Osteocyte (in vitro differentiated cells): Measurements from ENCODE around the gene KCNC1. TPM values are rescaled to one million over a fixed set of nuclear protein-coding genes. Genes with fewer than 3 reads are reported as not detected.

ENCODE experiments used
- DNase-seq: peaks from one replicate; pipeline ENCODE4 v3.0.0; 2021; ENCODE audit warnings: mixed read lengths; ENCODE audit not compliant: unreplicated experiment; ENCODE audit errors: extremely low spot score
- H3K27ac Mint-ChIP-seq: one replicate; pipeline ENCODE4 v1.8.0; 2021; ENCODE audit warnings: mild to moderate bottlenecking, mixed read lengths; ENCODE audit not compliant: unreplicated experiment
- H3K27me3 Mint-ChIP-seq: one replicate; pipeline ENCODE4 v1.8.0; 2021; ENCODE audit warnings: mixed read lengths; ENCODE audit not compliant: unreplicated experiment
- H3K36me3 Mint-ChIP-seq: one replicate; pipeline ENCODE4 v1.8.0; 2021; ENCODE audit warnings: mixed read lengths; ENCODE audit not compliant: unreplicated experiment
- H3K4me1 Mint-ChIP-seq: one replicate; pipeline ENCODE4 v1.8.0; 2021; ENCODE audit warnings: mixed read lengths; ENCODE audit not compliant: unreplicated experiment
- H3K4me3 Mint-ChIP-seq: one replicate; pipeline ENCODE4 v1.8.0; 2021; ENCODE audit warnings: mild to moderate bottlenecking, moderate library complexity, mixed read lengths; ENCODE audit not compliant: unreplicated experiment
- H3K9me3 Mint-ChIP-seq: one replicate; pipeline ENCODE4 v1.8.0; 2021; ENCODE audit warnings: mixed read lengths; ENCODE audit not compliant: unreplicated experiment
- total RNA-seq: library from RNA; stranded (reverse); gene quantifications from 2 replicates; pipeline ENCODE4 v1.2.1, GENCODE V29; 2021
- TF ChIP-seq, protein P1 (sequence below): fragments of 200-600 bp; sonication (generic); IDR thresholded peaks from 2 replicates; pipeline ENCODE4 v1.5.0; 2021; ENCODE audit warnings: antibody characterized with exemption, mild to moderate bottlenecking, moderate library complexity

KCNC1 gene
- total RNA-seq, 1 donor from 2014 or later = not detected

DNA sequence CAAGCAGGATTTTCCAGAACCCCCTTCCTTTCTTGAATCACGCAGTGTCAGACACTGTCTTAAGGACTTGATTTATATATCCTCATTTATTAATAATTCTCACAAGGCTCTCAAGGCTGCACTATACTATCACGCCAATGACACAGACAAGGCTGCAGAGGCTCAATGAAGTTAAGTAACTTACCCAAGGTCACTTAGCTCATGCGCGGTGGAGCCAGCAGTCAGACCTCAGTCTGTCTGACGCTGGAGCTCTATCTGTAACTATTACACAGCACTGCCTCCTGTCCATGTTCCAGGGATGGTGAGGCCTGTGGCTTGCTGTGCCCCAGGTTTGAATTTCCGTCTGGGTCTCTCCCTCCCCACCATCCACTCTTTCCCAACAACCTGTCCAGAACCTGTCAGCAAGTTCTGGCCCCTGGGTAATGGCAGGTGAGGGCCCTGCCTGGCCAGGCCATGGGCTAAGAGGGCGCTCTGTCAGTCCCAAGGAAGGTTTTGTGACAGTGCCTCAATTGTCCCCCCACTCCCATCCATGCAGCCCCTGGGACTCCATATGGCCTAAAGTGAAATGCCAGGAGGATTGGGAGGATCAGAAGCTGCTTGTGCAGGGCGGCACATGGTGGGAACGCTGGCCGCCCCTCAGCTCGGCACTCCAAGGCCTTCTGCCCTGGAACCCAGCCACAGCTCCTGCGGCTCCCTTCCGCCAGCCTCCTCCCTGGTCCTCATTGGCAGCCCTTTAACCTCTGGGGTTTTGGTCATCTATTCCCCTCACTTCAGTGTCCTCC lies 8.6 kb downstream of the KCNC1 start:
- Mint-ChIP-seq H3K4me1 (no peaks in the 10 kb centered on the region), H3K4me3 (no peak overlapping the region), H3K27ac (no peak overlapping the region), H3K9me3 (no peaks in the 10 kb centered on the region), H3K27me3 (no peaks in the 10 kb centered on the region), H3K36me3 (no peaks in the 10 kb centered on the region)
- no peak for DNase-seq
- TF ChIP-seq, protein P1, sequence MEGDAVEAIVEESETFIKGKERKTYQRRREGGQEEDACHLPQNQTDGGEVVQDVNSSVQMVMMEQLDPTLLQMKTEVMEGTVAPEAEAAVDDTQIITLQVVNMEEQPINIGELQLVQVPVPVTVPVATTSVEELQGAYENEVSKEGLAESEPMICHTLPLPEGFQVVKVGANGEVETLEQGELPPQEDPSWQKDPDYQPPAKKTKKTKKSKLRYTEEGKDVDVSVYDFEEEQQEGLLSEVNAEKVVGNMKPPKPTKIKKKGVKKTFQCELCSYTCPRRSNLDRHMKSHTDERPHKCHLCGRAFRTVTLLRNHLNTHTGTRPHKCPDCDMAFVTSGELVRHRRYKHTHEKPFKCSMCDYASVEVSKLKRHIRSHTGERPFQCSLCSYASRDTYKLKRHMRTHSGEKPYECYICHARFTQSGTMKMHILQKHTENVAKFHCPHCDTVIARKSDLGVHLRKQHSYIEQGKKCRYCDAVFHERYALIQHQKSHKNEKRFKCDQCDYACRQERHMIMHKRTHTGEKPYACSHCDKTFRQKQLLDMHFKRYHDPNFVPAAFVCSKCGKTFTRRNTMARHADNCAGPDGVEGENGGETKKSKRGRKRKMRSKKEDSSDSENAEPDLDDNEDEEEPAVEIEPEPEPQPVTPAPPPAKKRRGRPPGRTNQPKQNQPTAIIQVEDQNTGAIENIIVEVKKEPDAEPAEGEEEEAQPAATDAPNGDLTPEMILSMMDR = no peak

DNA sequence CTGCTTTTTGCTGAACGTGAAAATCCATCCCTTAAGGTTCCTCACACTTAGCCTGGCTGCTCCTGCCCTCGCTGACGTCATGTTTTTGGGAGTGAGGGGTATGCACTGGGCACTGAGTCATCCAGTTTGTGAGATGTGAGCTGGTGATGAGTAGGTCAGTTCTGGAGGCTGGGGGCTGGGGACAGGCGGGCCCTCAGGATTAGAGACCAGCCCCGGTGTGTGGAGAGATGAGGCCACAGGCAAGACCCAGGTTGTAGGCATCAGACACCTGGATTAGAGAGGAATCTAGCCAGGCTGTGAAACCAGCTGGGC lies 9.2 kb downstream of the KCNC1 start:
- Mint-ChIP-seq H3K27ac (no peak overlapping the region), H3K36me3 (no peaks in the 10 kb centered on the region), H3K9me3 (no peaks in the 10 kb centered on the region), H3K4me3 (no peak overlapping the region), H3K27me3 (no peaks in the 10 kb centered on the region), H3K4me1 (no peaks in the 10 kb centered on the region)
- DNase-seq = no peak
- TF ChIP-seq, protein P1 = no peak

DNA sequence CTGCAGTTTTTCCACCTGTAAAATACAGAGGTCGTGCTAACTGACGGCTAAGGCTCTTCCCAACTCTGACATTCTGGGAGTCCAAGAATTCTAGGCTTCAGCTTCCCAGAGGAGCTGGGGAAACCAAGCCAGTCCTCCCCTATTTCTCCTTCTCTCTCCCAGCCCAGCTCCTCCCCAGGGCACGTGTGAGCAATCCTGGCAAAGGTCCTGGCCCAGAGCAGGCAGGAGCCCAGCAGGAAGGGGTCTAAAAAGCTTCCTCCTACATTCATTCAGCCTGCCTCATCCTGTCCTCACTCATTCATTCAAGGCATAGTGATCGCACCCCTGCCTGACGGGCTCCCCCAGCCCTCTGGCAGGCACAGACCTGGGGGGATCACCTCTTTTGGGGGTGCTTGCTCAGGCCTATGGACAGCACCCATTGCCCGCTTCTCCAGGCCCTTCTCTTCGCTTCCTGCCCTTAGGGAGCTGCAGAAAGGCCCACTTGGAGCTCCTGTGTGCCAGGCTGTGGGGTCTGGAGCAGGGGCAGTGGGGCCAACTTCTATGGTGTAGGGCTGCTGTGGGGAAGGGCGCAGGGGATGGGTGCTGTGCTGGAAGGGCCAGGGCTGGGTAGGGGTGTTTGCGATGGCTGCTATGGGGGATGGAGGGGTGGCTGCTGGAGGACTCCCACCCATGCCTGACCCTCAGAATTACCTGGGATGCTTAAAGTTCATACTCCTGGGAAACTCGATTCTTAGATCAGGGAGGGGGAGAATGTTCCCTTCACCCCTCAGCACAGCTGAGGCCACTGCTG lies 9.8 kb downstream of the KCNC1 start:
- Mint-ChIP-seq H3K4me1 (no peaks in the 10 kb centered on the region), H3K27ac (no peak overlapping the region), H3K9me3 (no peaks in the 10 kb centered on the region), H3K27me3 (no peaks in the 10 kb centered on the region), H3K36me3 (no peaks in the 10 kb centered on the region), H3K4me3 (no peak overlapping the region)
- TF ChIP-seq, protein P1 = no peak
- DNase-seq = no peak

DNA sequence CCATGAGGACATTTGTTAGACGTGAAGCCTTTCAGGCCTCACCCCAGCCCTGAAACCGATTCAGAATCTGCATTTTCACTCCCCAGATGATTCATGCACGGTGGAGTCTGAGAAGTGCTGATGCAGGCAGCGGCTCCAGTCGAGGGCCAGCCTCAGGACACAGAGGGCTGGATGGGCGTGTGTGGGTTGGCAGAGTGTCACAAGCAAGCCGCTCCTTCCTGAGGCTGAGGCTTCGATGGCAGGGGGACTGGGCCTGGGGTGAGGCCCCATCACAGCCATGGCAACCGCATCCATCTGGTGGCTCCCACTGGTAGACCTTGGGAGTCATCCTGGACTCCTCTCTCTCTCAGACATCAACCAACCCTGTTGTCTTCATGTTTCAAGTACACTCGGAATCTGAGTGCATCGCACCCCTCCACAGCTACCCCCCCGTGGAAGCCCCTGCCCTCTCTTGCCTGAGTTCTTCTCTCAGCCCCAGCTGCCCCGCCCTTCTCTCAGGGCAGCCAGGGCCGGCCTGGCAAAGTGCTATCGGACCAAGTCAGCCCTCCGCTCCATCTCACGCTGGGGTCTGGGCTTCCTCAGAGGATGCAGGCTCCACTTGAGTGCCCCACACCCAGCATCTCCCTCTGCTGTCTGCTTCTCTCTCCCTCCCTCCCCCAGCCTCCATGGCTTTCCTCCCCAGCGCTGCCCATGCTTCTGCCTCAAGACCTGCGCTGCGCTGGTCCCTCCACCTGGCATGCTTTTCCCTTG lies 10.6 kb downstream of the KCNC1 start:
- Mint-ChIP-seq H3K4me1 (no peaks in the 10 kb centered on the region), H3K9me3 (no peaks in the 10 kb centered on the region), H3K36me3 (no peaks in the 10 kb centered on the region), H3K27me3 (no peaks in the 10 kb centered on the region), H3K27ac (no peak overlapping the region), H3K4me3 (no peak overlapping the region)
- no peak for DNase-seq
- TF ChIP-seq, protein P1 = no peak

DNA sequence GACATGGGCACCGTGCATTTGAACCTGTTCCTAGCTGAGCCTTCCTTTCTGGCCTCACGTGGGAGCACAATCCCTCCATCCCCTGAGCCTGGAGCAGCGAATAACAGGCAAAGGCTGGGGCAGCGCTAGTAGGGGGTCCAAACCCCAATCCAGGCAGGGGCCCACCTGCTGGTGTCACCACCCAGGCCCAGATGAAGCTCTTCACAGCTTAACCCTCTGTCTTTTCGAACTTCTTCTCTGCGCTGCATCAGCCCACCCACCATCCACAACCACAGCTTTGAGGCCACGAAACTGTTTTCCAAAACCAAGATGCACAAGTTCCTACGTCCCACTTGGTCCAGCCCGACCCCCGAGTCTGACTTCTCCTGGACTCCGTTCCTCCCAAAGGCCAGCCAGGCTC lies 11.5 kb downstream of the KCNC1 start:
- no peak for DNase-seq
- Mint-ChIP-seq H3K4me3 (no peak overlapping the region), H3K4me1 (no peaks in the 10 kb centered on the region), H3K27ac (no peak overlapping the region), H3K36me3 (no peaks in the 10 kb centered on the region), H3K27me3 (no peaks in the 10 kb centered on the region), H3K9me3 (no peaks in the 10 kb centered on the region)
- TF ChIP-seq, protein P1 = no peak
